Testis (tissue), 3 donors: ENCODE measurements around the gene PEX10. TPM values are rescaled to one million over a fixed set of nuclear protein-coding genes. Genes with fewer than 3 reads are reported as not detected.

ENCODE experiments used
- DNase-seq: peaks from one replicate; pipeline ENCODE4 v3.0.0-alpha.2; 2019
- H3K27ac ChIP-seq, 2 donors: fragments of 200-600 bp; sonication (generic); one replicate each; pipeline ENCODE4 v1.5.1; 2019
- H3K27me3 ChIP-seq: fragments of 200-600 bp; sonication (generic); one replicate; pipeline ENCODE4 v1.5.1; 2019
- H3K36me3 ChIP-seq: fragments of 200-600 bp; sonication (generic); one replicate; pipeline ENCODE4 v1.5.1; 2017; ENCODE audit warnings: low read depth; ENCODE audit errors: missing control alignments
- H3K4me1 ChIP-seq: fragments of 200-600 bp; sonication (generic); one replicate; pipeline ENCODE4 v1.5.1; 2019
- H3K4me3 ChIP-seq, 2 donors: fragments of 200-600 bp; sonication (generic); one replicate each; pipeline ENCODE4 v1.5.1; 2017 to 2019
- H3K9me3 ChIP-seq: fragments of 200-600 bp; sonication (generic); one replicate; pipeline ENCODE4 v1.5.1; 2017
- CTCF ChIP-seq, 3 experiments: fragments of 450-650 bp in 2 of 3; fragments of 200-600 bp in 1 of 3; sonication (generic) in 1 of 3; IDR thresholded peaks; one replicate each; pipeline ENCODE4 v1.5.1; 2016 to 2019; ENCODE audit warnings: antibody characterized with exemption in 3 of 3, mild to moderate bottlenecking in 2 of 3, moderate library complexity in 1 of 3
- POLR2A ChIP-seq: fragments of 450-650 bp; IDR thresholded peaks from one replicate; pipeline ENCODE4 v1.6.1; 2017; ENCODE audit warnings: antibody characterized with exemption, mild to moderate bottlenecking, moderate library complexity
- WGBS, 2 donors: methylation state at CpG; one replicate each; pipeline ENCODE4 v1.1.5; 2018; 5-methylcytosine and 5-hydroxymethylcytosine counted together
- intact Hi-C: fragments of 100-400 bp; cut with DNase I; formaldehyde crosslinking; loops from one replicate; pipeline ENCODE4 v1.15.1; 2023; ENCODE audit warnings: low total_unique reads
- polyA plus RNA-seq: library from polyadenylated mRNA; stranded (reverse); fragments of 350-450 nt; fragmentation: Illumina TruSeq; extraction: RNeasy Lipid Tissue Mini Kit (QIAGEN cat#74804); gene quantifications from one replicate; pipeline ENCODE4 v1.2.3, GENCODE V29; 2014; ENCODE audit warnings: low read depth, low replicate concordance; ENCODE audit not compliant: insufficient read depth
- total RNA-seq, 2 donors: library from RNA; depleted of rRNA; stranded (reverse); fragments of >200 nt; gene quantifications; one replicate each; pipeline ENCODE4 v1.2.3, GENCODE V29; 2016

Gene PEX10
- total and polyA plus RNA-seq, 3 donors from 2014 or later: 49.5 to 52.8 (median 50.4) TPM

- no peaks in the 10 kb centered on the region for H3K27me3 ChIP-seq
- peaks cover 5% of the 10 kb centered on the region for H3K4me1 ChIP-seq
- H3K9me3 ChIP-seq: no peaks in the 10 kb centered on the region
- no peak for DNase-seq
- no peaks in the 10 kb centered on the region for H3K36me3 ChIP-seq
- intact Hi-C loops: no loop called here
- TF ChIP-seq POLR2A: no peak
- TF ChIP-seq CTCF (IDR thresholded peaks at IDR 0.05): no peak
- no peak overlapping the region for H3K27ac ChIP-seq
- no peak overlapping the region for H3K4me3 ChIP-seq
- WGBS, 2 donors: 75 to 82% methylated on average over 9 to 15 of the region's 15 CpGs
Measured at GRCh38 chr1:2439369-2439768, 27.0 kb upstream of the PEX10 start.

- no peaks in the 10 kb centered on the region for H3K9me3 ChIP-seq
- DNase-seq: no peak
- H3K27me3 ChIP-seq: no peaks in the 10 kb centered on the region
- intact Hi-C loops: no loop called here
- 92 to 93% methylated on average over 14 of the region's 14 CpGs for WGBS, 2 donors
- H3K4me3 ChIP-seq: no peak overlapping the region
- H3K36me3 ChIP-seq: no peaks in the 10 kb centered on the region
- H3K27ac ChIP-seq: no peak overlapping the region
- H3K4me1 ChIP-seq: peaks cover 5% of the 10 kb centered on the region
- TF ChIP-seq CTCF (IDR thresholded peaks at IDR 0.05): no peak
Measured at GRCh38 chr1:2438641-2439040, 26.3 kb upstream of the PEX10 start.

GRCh38 chr1:2438038-2438437, 25.7 kb upstream of the PEX10 start:
- DNase-seq: no peak
- Histone ChIP-seq H3K27ac (no peak overlapping the region), H3K4me1 (peaks cover 4% of the 10 kb centered on the region), H3K9me3 (no peaks in the 10 kb centered on the region), H3K4me3 (no peak overlapping the region), H3K36me3 (no peaks in the 10 kb centered on the region), H3K27me3 (no peaks in the 10 kb centered on the region)
- intact Hi-C loops: no loop called here
- no peak for TF ChIP-seq CTCF (IDR thresholded peaks at IDR 0.05)
- no peak for TF ChIP-seq POLR2A
- 75% methylated on average over 15 of the region's 15 CpGs; no CpG with 5 or more reads in 1 of the 2 donors for WGBS, 2 donors

GRCh38 chr1:2437617-2438016, 25.3 kb upstream of the PEX10 start:
- H3K27me3 ChIP-seq: no peaks in the 10 kb centered on the region
- intact Hi-C loops: no loop called here
- TF ChIP-seq CTCF (IDR thresholded peaks at IDR 0.05): no peak
- TF ChIP-seq POLR2A: no peak
- H3K4me1 ChIP-seq: peaks cover under 1% of the 10 kb centered on the region
- no peak for DNase-seq
- no peaks in the 10 kb centered on the region for H3K36me3 ChIP-seq
- H3K4me3 ChIP-seq: no peak overlapping the region
- 89 to 93% methylated on average over 11 to 15 of the region's 15 CpGs for WGBS, 2 donors
- H3K27ac ChIP-seq: no peak overlapping the region
- no peaks in the 10 kb centered on the region for H3K9me3 ChIP-seq

- TF ChIP-seq CTCF (IDR thresholded peaks at IDR 0.05): no peak
- no peak for TF ChIP-seq POLR2A
- no peak for DNase-seq
- Histone ChIP-seq H3K4me1 (no peaks in the 10 kb centered on the region), H3K4me3 (no peak overlapping the region), H3K9me3 (no peaks in the 10 kb centered on the region), H3K27ac (no peak overlapping the region), H3K36me3 (no peaks in the 10 kb centered on the region), H3K27me3 (no peaks in the 10 kb centered on the region)
- intact Hi-C loops: no loop called here
- 83% methylated on average over 7 of the region's 7 CpGs; no CpG with 5 or more reads in 1 of the 2 donors for WGBS, 2 donors
Measured at GRCh38 chr1:2436876-2437275, 24.5 kb upstream of the PEX10 start.
